GM19351 (cell line): ENCODE data around the gene CFAP20.
"Not testable (repeated sequence)": the region's sequence is repeated elsewhere in the genome, so short reads cannot be mapped to it uniquely, and the experiment has no call there.

ENCODE experiments used
- ATAC-seq: cut with Tn5 transposase; IDR thresholded peaks from one replicate; pipeline ENCODE4 v1.9.1; 2021; ENCODE audit warnings: mild to moderate bottlenecking, moderate library complexity; ENCODE audit not compliant: unreplicated experiment

The CFAP20 gene

DNA sequence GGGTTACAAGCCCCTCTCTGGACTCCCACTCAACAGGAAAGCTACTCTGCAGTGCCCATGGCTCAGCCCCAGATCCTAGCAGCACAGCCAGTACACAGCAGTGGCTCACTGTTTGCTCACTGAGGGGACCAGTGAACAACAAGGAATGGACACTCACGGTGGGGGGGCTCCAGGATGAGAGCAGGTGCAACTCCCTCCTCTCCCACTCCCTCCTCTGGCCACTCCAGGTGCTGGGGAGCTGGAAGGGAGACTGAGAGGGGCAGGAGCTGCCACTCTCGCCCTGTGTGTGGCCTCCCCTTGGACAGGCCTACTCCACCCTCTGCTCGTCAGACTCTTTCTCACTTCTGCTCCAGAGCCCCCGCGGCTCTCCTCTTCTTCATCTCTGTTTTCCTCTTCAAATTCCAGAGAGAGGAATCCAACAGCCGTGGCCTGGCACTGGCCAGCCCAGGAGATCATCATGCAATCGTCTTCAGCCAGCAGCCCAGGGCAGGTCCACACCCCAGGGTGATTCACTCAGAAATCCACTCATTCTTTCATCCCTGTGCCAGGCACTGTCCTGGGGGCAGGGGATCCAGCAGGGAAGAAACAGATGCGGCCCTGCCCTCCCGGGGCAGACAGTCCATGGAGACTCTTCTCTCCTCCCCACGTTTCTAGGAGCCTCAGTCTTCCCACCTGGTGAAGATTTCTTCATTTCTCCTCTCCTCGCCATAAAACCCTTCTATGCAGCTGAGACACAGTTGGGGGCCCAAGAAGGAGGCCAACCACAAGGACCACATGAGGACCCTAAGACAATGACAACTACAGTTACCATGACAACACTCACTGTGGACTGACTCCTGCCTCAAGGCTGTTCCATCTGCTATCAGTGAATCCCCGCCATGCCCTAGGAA lies 30.7 kb downstream of the CFAP20 start:
- ATAC-seq = no peak

DNA sequence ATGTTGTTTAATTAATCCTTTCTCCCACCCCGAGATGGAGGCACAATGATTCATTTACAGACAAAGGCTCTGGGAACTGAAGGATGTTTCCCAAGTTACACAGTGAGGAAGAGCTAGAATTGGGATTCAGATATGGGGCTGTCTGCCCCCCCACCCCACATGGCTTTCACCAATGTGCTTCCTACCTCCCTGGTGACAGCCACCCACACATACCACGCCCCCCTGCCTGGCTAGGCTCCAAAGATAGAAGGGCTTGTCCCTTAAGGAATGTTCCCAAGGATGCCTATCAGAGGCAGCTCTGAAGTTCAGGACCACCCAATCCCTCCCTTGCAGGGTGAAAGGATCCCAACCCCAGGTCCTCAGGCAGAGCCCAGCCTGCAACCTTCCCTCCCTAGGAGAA lies 32.9 kb downstream of the CFAP20 start:
- no peak for ATAC-seq

DNA sequence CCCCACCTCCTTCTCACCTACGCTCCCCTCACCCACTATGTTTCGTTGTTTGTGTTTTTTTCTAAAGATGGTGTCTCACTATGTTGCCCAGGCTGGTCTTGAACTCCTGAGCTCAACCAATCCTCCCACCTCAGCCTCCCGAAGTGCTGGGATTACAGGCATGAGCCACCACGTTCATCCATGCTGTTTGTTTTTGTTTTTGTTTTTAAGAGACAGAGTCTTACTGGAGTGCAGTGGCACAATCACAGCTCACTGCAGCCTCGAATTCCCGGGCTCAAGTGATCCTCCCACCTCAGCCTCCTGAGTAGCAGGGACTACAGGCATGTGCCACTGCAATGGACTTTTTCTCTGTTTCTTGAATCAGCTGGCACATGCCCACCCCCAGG lies 33.6 kb downstream of the CFAP20 start:
- not testable (repeated sequence) for ATAC-seq

DNA sequence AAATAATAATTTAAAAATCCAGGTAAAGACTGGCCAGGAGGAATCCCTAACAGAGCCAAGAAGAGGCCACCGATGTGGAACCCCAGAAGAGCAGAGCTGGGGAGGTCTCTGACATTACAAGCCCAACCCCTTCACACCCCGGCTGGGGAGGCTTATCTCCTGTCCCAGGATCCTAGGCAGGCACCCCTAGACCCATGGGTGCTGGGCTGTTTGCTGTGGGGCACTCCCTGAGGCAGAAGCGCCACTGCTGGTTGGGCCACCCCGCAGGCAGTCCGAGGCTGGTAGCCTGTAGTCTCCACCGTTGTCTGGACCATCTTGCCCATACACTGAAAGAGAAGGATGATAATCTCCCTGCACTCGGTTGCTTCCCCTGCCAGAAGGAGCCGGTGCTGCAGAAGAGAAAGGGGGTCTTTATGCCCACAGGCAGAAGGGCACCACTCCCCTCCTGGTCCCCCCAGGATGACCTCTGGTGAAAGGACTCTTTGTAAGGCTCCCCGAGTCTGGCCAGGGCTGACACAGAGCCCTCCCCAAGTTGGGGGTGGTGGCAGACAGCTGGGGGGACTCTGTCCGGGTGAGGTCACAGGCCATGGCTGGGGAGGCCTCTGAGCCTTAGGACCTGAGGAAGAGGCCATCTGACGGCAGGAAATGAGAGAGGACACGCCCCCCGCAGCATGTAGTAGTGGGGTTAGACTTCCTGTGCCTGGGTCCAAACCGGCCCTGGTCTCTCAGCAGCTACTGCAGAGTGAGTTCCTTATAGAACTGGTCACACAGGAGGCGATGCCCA lies 34.2 kb downstream of the CFAP20 start:
- ATAC-seq = no peak

DNA sequence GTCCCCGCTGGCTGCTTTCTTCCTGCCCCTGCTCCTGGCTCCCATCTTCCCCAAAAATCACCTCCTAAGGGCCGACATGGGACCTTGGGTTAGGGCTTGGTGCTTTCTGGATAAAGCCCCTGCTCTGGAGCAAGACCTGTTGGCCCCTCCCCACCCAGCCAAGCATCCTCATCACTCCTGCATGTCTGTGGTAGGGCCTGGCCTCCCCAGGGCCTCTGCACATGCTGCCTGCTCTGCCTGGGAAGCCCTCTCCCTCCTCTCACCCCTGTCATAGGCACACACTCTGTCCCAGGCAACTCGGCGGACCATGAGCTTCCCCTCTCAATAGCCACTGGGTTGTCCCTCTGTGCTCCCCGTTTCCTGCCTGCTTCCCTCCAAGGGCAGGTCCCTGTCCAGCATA lies 35.2 kb downstream of the CFAP20 start:
- ATAC-seq = no peak

DNA sequence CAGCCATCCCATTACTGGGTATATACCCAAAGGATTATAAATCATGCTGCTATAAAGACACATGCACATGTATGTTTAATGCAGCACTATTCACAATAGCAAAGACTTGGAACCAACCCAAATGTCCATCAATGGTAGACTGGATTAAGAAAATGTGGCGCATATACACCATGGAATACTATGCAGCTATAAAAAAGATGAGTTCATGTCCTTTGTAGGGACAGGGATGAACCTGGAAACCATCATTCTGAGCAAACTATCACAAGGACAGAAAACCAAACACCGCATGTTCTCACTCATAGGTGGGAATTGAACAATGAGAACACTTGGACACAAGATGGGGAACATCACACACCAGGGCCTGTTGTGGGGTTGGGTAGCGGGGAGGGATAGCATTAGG lies 38.8 kb downstream of the CFAP20 start:
- ATAC-seq = not testable (repeated sequence)

DNA sequence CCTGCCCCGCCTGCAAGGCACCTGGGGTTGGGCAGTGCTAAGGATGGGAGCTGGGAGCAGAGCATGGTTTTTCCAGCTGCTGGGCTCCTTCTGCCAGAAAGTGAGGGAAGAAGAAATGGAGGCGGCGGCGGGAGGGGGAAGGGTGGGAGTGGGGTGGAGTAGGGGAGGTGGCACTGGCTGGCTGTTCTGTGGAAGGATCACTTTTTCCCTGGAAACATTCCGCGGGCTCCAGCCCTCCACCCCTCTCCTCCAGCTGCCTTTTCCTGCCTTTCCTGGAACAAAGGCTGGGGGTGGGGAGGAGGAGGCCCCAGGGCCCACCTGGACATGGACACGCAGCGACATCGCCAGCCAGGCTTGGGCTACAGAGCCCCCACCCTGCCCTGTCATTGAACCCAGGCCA lies 41.1 kb downstream of the CFAP20 start:
- ATAC-seq = no peak

DNA sequence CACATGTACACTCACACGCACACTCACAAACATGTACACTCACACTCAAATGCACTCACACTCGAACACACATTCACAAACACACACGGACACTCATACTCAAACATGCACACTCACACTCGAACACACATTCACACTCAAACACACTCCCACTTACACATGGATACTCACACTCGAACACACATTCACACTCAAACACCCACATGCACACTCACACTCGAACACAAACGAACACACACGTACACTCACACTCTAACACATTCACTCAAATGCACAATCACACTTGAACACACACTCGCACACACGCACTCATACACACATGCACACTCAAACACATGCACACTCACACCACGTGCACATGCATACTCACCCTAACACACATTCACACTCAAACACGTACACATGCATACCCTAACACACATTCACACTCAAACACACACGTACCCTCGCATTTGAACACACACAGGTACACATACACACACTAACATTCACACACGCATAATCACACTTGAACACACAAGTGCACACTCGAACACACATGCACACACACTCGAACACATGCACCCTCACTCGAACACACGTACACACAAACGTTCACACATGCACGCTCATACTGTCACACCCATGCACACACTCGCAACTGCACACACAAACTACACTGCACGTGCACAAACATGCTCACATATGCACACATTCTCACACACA lies 41.8 kb downstream of the CFAP20 start:
- ATAC-seq = no peak

DNA sequence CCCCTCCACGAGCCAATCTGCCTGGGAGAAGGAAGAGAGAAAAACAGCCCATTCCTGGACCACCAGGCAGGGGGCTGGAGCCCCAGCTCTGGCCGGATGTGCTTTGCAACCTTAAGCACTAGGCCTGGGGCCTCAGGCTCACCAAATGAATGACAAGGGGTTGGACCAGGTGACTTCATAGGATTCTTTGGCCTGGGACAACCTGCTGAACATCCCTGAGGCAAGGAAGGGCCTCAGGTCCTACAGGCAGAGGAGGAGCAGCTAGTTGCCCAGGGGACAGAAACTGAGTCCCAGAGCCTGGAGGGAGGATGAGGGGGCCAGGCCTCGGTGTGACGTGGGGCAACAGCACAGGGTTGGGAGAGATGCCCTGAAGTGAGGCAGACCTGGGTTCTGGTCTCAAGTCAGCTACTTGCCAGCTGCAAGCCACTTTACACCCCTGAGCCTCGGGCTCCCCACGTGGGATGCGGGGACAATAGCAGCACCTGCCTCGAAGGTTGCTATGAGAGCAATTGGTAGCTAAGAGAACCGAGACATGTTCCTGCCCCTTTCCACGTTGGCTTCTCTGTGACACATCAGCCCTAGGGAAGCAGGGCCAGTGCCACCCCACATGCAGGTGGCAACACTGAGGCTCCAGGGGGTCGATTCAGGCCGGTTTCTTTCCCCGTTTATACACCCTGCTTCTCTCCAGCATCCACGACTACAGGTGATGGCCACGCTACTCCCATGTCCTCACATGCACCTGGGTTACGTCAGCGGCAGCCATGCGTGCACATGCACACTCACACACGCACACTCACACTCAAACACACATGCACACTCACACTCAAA lies 42.6 kb downstream of the CFAP20 start:
- no peak for ATAC-seq

DNA sequence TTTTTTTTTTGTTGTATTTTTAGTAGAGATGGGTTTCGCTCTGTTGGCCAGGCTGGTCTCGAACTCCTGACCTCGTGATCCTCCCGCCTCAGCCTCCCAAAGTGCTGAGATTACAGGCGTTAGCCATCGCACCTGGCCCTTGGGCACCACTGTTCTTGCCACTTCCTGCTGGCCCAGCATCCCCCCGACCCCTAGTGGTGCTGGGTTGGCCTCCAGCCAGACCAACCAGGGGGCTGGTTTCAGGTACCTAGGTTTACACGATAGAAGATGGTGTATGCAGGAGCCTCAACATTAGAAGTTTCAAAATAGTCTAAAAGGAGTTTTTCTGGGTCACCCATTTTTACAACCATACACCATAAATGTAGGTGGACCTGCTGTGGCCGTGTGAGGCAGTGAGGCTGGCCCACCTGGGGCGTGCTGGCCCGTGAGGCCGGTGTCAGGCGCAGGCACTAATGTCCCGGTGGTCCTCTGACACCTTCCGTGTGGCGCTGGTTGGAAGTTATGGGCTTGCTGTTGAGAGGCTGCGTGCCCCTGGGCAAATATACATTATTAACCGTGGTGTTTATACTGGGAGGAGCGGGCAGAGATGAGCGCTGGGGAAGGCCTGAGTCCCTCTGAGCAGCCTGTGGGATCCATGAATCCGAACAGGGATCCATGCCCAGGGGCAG lies 43.5 kb downstream of the CFAP20 start:
- ATAC-seq = no peak

DNA sequence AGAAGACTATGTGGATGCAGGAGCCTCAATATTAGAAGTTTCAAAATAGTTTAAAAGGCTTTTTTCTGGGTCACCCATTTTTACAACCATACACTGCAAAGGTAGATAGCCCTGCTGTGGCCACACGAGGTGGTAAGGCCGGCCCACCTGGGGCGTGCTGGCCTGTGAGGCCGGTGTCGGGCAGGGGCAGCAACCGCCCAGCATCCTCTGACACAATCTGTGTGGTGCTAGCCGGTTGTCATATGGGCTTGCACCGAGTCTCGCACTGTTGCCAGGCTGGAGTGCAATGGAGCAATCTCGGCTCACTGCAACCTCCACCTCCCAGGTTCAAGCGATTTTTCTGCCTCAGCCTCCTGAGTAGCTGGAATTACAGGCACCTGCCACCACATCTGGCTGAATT lies 44.0 kb downstream of the CFAP20 start:
- no peak for ATAC-seq

DNA sequence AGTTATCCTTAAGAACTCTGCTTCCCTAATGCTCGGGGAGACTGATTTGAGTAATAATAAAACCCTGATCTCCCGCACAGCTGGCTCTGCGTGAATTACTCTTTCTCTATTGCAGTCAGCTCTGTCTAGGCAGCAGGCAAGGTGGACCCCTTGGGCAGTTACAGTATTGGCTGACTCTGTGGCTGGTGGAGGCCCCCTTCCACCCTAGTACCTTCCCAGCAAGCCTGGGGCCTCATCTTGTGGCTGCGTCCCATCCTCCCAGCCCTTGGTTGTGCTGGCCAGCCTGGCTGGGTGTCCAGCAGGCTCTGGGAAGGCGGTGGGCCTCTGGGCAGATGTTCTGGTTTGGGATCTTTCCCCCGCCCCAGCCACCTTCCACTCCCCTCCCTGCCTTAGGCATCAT lies 44.5 kb downstream of the CFAP20 start:
- ATAC-seq = no peak

DNA sequence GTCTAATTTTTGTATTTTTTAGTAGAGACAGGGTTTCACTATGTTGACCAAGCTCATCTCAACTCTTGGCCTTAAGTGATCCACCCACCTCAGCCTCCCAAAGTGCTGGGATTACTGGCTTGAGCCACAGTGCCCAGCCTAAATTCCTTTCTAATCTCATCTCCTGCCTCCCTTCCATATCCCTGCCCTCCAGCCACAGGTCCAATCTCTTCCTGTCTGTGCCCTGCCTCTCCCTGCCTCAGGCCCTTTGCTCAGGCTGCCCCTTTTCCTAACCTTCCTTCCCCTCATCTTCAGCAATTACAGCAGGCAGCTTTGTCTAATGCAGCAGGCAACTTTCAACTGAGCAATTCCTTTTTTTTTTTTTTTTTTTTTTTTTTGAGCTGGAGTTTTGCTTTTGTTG lies 46.8 kb downstream of the CFAP20 start:
- no peak for ATAC-seq

DNA sequence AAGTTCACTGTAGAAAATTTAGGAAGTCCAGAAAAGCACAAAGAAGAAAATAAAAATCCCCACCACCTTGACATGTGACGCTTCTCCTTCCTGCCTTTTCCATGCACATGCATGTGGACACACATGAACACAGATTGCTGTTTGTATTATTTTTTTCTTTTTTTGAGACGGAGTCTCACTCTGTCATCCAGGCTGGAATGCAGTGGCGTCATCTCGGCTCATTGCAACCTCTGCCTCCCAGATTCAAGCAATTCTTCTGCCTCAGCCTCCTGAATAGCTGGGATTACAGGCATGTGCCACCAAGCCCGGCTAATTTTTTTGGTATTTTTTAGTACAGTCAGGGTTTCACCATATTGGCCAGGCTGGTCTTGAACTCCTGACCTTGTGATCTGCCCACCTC lies 48.5 kb downstream of the CFAP20 start:
- ATAC-seq = not testable (repeated sequence)

DNA sequence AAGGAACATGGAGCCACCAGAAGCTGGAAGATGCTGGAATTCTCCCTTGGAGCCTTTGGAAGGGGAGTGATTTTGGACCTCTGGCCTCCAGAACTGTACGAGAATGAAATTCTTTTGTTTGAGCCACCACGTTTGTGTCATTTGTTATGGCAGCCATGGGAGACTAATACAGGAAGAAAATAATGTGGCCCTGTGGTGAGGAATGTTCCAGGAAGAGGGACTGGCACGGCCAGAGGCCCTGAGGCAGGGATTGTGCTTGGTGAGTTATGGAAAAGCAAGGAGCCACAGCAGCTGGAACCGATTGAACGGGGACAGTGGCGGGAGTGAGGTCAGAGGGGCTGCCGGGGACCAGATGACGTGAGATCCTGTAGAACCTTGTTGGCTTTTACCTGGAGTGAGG lies 51.4 kb downstream of the CFAP20 start:
- ATAC-seq = no peak

DNA sequence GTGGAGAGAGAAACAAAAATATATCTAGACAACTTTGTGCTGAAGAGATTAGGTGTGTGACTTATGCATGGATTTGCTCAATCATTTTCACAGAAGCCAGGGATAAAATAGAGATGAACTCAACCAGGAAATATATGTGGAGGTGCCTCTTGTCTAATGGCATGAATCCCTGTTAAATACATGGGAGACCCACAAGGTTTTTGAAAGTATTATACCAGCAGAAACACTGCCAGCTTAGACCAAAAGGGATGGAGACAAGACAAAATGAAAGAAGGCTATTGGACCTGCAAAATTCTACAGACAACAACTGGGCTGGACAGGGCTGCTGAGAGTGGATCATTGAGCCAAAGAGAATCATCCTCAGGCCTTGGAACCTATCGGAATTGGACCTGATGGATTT lies 52.7 kb downstream of the CFAP20 start:
- no peak for ATAC-seq

DNA sequence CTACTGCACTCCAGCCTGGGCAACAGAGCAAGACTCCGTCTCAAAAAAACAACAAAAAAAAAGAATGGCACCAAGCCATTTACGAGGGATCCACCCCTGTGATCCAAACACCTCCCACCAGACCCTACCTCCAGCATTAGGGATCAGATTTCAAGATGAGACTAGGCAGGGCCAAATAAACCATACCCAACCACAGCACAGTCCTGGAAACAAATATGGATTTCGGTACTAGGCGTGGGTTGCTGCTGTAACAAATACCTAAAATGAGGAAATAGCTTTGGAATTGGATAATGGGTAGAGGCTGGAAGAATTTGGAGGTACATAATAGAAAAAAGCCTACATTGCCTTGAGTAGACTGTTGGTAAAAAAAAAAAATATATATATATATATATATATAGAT lies 54.5 kb downstream of the CFAP20 start:
- ATAC-seq = no peak

DNA sequence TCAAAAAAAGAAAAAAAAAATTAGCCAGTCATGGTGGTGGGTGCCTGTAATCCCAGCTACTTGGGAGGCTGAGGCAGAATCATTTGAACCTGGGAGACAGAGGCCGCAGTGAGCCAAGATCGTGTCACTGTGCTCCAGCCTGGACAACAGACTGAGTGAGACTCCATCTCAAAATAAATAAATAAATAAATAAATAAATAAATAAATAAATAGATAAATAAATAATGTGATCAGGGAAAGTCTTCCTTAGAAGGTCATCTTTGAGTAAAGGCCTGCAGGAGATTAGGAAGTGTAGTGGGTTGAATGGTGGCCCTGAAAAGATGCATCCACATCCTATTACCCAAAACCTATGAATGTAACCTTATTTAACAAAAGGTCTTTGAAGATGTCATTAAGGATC lies 56.1 kb downstream of the CFAP20 start:
- not testable (repeated sequence) for ATAC-seq

DNA sequence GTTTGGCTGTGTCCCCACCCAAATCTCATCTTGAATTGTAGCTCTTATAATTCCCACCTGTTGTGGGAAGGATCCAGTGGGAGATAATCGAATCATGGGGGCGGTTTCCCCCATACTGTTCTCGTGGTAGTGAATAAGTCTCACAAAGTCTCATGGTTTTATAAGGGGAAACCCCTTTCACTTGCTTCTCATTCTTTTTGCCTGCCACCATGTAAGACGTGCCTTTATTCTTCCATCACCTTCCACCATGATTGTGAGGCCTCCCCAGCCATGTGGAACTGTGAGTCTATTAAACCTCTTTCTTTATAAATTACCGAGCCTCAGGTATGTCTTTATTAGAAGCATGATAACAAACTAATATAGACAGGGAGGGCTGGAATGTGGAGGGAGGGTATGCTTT lies 57.0 kb downstream of the CFAP20 start:
- not testable (repeated sequence) for ATAC-seq

DNA sequence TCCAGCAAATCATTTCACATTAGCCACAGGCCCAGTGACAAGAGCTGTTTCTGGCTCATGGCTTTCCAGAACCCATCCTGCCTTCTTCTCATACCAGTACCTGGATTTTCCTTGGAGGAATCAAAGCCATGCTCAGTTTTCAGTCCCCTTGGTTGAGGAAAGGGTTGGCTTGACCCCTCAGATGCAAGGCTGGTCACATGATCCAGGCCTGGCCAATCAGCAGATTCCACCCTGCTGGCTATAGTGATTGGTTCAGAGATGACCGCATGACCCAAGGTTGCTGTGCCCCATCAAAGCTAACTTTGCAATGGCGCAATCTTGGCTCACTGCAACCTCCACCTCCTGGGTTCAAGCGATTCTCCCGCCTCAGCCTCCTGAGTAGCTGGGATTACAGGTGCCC lies 58.6 kb downstream of the CFAP20 start:
- no peak for ATAC-seq
